HG02970 (cell line): Measurements from ENCODE around the gene USP21.

Experiments used
- ATAC-seq: cut with Tn5 transposase; IDR thresholded peaks from one replicate; pipeline ENCODE4 v1.9.1; 2021; ENCODE audit warnings: mild to moderate bottlenecking, moderate library complexity, moderate number of reproducible peaks; ENCODE audit not compliant: unreplicated experiment, low FRiP score

Gene USP21

DNA sequence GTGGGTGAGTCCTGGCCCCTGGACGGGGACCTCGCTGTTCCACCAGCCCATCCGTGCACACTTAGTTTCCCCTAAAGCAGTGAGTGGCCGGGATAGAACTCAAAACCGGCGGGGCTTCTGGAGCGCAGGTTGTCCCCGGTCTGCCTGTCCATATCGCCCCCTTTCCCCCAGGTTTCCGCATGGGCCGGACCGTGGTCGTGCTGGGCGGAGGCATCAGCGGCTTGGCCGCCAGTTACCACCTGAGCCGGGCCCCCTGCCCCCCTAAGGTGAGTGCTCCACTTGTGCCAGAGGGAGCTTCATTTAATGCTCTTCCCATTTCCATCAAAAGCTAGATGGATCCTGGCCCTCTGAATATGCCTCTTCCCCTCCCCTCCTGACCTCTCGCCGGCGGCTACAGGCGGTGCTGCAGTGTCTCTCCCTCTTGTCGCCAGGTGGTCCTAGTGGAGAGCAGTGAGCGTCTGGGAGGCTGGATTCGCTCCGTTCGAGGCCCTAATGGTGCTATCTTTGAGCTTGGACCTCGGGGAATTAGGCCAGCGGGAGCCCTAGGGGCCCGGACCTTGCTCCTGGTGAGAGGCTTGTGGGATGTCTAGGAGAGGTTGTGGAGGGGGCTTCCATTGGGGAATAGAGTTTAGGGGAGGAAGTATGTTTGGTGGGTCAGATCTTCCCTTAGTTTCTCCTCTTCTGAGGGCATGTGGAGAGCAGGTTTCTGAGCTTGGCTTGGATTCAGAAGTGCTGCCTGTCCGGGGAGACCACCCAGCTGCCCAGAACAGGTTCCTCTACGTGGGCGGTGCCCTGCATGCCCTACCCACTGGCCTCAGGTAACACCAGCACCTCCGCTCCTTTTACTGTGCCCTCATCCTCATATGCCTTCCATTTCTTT lies 7.6 kb downstream of the USP21 start:
- ATAC-seq, result peak; percentile 9

DNA sequence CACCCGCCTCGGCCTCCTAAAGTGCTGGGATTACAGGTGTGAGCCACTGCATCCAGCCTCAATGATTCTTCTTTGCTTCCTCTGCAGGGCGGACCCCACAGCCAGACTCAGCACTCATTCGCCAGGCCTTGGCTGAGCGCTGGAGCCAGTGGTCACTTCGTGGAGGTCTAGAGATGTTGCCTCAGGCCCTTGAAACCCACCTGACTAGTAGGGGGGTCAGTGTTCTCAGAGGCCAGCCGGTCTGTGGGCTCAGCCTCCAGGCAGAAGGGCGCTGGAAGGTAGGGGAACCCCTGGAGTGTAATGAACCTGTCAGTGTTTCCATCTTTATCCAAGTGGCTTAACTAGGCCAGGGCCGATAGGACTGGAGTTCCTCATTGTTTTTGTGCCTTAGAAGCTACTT lies 9.6 kb downstream of the USP21 start:
- no peak for ATAC-seq

DNA sequence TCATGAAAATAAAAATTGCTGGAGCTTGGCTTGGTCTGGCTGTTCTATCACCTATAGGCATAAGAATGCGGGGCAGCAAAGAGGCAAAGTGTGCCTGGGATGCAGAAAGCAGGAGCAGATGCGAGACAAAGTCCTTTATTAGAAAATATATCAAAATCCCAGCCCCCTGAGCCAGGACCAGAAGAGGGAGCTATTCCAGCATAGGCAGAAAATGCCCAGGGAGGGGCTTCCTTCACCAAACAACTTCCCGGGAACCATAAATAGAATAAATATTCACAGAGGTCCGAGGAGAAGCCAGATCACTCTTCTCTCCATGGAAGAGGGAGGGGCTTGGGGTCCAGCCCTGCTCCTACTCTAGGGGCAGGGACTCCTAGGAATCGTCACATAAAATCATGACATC lies 11.9 kb downstream of the USP21 start:
- ATAC-seq, result no peak

DNA sequence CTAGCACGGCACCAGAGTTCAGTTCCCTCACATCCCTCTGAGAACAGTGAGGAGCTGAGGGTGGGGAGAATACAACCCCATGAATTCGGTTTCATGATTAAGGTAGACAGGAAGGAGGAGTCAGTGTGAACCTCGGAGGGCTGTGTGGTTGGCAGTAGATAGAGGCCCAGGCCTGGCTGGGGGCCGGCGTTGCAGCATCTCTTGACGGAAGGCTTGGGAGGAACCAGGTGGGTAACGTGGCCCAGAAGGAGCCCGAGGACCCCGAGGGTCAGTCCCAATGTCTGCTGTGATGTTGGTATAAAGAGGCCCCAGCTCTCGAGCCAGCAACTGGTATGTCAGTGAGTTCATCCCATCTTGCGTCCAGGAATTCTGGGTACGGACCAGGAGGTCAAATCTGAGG lies 12.4 kb downstream of the USP21 start:
- no peak for ATAC-seq

DNA sequence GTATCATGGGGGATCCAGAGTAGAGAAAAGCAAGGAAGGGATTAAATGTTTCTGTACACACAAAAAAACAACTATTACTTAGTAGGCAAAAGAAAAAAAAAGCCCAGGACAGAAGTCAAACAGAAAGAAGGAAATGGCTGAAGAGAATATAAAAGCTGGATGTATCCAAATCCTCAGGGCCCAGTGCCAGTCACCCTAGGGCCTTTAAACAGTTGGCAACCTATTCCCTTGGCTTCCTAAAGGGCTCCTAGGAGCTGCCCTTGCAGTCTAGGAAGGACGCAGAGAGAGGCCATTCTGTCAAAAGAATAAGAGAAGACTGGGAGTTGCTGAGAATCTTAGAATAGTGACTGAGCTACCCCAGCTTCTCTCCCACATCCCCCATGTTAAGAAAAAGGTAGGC lies 13.0 kb downstream of the USP21 start:
- ATAC-seq, result no peak

DNA sequence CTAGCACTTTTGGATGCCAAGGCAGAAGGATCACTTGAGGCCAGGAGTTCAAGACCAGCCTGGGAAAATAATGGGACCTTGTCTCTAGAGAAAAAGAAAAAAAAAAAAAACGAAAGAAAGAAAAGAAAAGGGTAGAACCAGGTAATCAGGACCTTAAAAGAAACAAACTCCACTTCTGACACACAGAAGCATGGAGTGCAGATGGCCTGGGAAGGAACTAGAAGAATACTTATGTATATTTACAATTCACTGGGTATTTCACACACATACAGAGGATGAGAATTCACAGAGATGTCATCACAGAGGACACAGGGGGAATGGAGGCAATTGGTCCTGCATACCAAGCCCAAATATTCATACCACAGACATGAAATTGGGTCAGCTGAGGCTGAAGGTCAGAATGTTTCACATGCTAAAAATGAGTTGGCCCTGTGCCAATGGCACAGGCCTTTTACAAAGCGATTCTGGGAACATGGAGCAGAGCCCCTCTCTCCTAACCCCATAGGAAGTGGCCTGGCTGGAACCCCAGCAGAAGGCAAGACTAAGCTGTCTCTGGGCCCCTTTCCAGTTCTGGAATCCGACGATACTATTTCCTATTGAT lies 13.6 kb downstream of the USP21 start:
- ATAC-seq, result no peak

DNA sequence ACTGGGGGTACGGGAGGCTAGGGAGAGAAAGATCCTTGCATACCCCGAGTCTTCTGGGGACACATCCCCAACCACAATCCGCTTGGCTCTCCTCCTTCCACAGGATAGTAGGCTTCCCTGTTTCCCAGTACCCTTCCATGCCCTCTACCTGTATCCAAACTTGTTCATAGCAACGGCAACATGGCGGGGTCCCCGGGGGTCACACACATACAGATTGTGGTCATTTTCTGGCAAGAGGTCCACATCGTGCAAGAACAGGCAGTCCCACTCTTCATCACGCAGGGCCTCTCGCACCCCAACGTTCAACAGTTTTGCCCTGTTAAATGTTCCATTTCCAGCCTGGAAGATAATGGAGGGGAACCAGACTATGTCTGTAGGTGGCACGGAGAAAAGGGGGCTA lies 14.4 kb downstream of the USP21 start:
- ATAC-seq, result no peak

DNA sequence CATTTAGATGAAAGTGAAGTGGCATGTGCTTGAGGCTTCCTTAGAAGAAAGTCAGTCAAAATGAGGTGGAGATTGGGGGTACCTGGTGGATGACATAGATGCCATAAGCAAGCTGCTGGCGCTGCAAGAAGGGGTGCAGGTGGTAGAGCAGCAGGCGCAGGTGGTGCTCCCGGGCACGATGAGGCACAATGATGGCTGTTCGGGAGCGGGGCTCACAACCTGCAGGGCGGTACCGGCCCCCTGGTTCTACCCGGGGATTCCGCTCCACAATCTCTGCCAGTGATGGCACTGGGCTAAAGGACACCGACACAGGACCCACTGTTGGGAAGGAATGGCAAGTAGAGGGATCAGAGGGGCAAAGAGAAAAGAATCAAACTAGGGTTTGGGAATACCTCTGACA lies 15.6 kb downstream of the USP21 start:
- ATAC-seq, result no peak

DNA sequence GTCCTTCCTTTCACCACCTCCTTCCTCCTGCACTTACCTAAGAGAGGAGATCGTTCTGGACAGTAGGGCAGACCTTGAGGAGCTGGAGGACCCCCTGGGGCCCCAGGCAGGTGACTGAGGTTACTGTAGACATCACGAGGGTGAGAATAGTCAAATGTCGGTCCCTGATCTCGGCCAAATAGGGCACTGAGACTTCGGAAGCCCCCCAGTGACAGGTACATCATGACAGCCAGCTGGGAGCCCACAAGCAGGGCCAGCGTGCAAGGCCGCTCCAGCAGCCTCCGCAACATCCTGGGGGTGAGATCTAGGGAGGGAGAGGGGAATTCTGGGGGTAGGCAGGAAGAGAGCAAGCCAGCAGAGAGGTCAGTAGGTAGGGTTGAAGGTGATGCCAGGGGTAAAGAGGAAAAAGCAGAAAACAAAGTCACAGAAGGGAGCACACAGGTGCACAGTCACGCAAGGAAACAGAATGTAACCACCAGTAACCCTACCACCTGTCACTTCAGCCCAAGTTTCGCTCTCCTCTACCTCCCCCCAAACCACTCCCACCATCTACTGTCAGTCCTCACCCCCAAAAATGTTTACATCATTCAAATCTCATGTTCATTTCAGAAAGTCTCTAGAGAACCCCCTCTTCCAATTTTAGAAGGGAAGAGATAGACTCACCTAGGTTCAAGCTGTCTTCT lies 16.6 kb downstream of the USP21 start:
- ATAC-seq, result no peak

DNA sequence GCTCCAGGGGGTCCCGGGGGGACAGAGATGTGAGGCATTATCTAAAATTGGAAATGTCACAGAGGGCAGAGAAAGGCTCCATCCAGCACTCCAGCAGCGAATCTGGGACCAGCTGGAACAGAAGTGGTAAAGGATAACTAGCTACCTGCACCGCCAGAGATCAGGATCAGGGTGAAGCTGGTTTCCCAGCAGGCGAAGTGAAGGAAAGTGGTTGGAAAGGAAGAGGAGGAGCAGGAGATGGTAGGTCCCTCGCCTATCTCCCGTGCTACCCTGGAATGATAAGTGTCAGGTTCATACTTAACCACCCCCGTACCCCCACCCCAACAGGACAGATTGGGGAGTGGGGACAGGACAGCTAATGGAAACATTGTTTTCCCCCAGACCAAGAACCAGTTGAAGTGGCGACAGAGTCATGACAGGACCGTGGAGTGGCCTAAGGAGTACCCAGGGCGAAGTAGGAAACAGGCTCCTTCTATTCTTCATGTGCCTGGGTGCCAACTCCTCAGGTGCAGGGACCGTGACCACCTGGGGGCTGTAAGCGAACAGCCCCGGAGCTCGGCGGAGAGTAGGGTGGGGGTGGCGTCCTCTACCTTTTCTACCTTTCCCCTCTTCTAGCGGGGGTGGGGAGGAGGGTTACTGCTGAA lies 17.3 kb downstream of the USP21 start:
- ATAC-seq, result no peak

DNA sequence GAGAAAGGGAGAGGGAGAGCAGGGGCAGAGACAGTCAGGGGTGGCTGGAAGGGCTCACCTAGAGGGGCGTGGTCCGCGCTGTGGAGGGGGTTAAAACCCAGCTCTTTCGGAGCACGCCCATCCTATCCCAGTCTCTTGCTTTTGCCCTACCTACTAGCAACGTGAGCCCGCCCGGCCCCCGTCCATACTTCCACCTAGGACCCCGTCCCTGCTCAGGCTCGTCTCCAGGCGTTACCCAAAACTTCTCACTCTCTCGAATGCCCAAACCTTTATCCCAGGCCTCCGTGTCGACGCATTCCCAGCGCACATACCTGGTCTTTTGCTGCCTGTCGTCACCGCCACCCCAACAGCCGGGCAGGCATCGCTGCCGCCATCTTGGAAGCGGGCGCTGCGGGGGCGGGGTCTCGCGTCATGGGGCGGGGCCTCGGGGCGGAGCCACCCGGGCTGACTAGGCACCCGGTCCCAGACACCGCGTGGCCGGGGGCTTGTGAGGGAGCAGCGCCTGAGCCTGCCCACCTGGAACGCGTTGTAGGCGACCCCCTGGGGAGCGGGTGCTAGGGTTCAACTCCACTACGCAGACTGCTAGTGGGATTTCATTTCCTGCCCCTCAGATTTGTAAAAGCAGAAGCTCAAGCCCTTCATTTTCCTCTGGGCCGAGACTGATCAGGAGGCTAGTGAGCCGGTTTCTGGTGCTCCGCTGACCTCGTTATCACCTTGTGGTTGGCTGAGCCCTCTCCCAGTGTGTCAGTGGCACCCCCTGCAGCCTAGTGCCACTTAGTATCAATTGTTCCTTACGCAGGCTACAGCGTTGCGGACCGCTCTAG lies 18.0 kb downstream of the USP21 start, which contains the start of gene B4GALT3:
B4GALT3 (minus strand) TSS at position 396 of the 824 bp plus-strand sequence. CDS start 1,447 bp downstream, outside the sequence.
- peak; percentile 81 for ATAC-seq

DNA sequence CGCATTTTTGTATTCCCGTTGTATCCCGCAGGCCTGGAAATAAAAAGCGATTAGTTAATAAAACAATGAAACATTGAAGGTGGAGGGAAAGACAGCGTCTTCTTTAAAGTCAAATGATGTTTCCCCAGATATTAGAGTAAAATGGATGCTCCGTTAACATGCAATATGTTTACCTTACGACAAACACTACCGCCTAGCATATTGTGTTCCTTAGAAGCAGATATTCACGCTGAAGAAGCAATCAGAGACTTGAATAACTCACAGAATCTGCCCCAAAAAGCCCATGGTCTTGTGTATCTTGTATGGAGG lies 18.6 kb downstream of the USP21 start:
- ATAC-seq, result no peak

DNA sequence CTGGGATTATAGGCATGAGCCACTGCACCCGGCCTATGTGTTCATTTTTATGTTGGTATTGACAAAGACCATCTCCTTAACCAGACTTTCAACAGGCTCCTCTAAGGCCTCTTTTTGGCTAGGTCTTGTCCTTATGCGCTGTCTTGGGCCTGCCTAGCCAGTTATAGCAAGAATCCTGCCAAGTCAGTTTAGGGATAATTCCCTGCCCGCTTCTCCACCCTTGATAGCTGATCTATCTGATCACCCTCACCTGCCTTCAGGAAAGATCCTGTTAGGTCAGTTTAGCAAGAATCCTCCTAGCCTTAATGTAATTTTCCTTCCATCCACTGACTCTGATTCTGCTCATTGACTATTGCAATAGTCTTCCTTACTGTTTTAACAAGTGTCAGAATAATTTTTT lies 20.4 kb downstream of the USP21 start:
- ATAC-seq, result no peak

DNA sequence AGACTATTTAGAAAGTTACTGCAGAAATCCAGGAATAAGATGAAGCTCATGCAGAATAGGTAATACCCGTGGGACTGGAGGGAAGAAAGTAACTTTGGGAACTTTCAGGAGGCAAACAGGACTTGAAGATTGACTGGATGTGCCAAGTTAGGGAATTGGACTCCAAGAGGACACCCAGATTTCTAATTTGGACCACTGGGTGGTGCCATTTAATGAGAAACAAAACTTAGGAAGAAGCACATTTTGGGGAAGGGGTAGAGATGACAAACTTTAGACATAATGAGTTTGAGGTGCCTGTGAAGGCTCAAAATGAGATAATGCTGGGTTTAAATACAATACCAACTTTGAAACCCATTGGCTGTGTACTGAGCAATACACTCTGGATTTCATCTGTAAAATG lies 21.3 kb downstream of the USP21 start:
- ATAC-seq, result no peak

DNA sequence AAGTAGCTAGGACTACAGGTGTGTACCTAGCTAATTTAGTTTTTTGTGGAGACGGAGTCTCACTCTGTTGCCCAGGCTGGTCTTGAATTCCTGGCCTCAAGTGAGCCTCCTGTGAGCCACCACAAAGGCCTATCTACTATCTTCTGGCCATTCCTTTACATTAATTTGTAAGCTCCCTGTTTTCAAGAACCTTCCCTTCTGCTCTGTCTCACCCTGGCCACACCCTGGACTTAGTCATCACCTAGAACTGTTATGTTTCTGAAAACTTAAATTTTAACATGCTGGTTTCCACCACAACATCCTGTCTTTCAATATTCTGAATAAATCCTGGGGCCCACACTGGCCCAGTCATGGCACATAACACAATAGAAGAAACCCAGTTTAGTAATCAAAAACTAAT lies 22.9 kb downstream of the USP21 start:
- ATAC-seq, result no peak

DNA sequence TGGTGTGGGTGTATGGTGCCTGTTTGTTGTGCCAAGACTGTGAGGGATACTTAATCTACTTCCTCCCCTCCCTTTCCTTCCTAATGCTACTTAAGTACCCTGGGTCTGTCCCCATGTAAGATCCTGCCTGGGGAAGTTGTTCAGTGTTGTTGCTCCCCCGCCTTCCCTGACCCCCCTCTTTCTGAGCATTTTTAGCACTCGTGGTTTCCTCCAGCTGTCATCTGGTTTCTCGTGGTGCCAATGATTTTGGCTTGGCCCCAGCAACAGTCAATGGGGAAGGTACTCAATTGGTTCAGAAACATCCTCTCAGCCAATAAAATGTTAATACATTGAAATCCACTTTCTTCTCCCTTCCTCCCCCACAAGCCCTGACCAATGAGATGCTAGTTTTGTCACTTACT lies 26.0 kb downstream of the USP21 start:
- no peak for ATAC-seq

DNA sequence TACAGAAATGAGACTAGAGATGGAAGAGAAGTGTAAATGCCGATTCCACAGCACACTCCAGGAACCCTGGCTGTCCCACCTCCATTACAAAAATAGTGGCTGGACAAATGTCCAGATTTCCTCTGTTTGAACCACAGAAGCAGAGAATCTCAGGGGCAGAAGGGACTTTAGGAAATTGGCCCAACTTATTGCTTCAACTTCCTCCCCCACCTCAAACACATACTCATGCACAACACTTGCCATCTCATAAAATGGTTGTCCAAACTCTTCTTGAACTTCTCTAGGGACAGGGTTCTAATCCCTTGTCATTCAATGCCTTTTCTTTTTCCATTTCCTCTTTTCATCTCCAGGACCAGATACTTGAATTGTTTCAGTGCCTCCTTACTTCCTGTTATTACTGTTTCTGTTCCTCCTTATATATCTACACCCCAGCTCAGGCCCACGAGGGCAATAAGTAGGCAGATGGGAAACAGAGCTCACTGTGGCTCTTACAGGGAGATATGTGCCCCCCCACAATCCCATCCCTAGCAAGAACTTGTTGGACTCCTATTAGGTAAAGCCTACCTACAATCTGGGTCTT lies 26.5 kb downstream of the USP21 start:
- ATAC-seq, result no peak

DNA sequence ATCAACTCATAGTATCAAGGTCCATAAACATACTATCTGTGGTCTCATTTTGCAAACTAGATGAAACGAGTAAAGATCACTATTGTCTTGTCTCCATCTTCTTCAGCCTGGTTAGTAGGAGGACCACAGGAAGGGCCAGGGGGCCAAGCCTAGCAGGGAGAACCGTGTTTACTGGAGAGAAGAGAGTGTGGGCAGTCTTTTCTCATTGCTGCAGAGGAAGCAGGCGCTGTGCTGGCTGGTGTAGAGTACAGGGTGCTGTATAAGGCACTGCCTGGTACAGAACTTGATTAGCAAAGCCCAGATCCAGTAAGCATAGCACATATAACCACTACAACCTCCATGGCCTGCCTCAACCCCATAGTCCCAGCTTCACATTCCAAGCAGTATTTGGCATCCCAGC lies 28.0 kb downstream of the USP21 start:
- ATAC-seq, result no peak

DNA sequence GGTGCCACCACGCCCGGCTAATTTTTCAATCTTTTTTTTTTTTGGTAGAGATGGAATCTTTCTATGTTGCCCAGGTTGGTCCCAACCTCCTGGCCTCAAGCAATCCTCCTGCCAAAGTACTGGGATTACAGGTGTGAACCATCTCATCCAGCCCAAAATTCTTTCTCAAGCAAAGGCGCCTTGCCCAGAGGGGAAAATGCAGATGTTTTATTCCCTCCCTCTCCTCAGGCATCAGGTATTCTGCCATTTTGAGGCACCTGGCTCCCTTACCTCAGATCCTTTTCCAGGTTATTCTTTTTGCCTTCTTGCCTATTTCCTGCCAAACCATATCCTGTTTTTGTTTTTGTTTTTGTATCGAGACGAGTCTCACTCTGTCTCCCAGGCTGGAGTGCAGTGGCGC lies 29.1 kb downstream of the USP21 start:
- ATAC-seq, result no peak

DNA sequence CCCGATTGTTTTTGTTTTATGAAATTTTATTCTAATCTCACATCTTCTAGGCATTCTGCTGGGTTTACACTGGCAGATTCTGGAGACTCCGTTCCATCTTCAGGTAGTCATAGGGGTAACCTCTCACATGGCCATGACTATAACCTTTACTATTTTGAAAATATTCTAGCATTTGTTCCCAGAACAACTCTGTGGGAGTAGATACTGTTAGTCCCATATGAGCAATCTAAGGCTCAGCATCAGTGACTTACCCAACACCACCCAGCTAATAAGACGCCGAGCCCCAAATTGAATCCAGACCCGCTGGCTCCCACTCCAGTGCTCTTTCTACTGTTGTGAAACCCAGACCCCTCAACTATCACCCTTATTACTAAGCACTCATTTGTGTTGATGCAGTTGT lies 29.7 kb downstream of the USP21 start:
- no peak for ATAC-seq
